DMS 273 (cell line): ENCODE data around the gene OR4K2.
A peak's percentile ranks its signal among the peaks of the same experiment; 100 is the strongest.
"Not testable (repeated sequence)": the region's sequence is repeated elsewhere in the genome, so short reads cannot be mapped to it uniquely, and the experiment has no call there.

ENCODE experiments used
- DNase-seq: peaks from one replicate; lab custom pipeline; 2025; ENCODE audit not compliant: unreplicated experiment; lab: John Stamatoyannopoulos, UW

OR4K2 gene, protein sequence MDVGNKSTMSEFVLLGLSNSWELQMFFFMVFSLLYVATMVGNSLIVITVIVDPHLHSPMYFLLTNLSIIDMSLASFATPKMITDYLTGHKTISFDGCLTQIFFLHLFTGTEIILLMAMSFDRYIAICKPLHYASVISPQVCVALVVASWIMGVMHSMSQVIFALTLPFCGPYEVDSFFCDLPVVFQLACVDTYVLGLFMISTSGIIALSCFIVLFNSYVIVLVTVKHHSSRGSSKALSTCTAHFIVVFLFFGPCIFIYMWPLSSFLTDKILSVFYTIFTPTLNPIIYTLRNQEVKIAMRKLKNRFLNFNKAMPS

GRCh38 chr14:19874842-19875241 lies at the start of gene OR4K2:
TSS of gene OR4K2 (plus strand) at chr14:19875142. CDS start at chr14:19876268, 1,126 bp downstream.
- DNase-seq, result no peak

DNA sequence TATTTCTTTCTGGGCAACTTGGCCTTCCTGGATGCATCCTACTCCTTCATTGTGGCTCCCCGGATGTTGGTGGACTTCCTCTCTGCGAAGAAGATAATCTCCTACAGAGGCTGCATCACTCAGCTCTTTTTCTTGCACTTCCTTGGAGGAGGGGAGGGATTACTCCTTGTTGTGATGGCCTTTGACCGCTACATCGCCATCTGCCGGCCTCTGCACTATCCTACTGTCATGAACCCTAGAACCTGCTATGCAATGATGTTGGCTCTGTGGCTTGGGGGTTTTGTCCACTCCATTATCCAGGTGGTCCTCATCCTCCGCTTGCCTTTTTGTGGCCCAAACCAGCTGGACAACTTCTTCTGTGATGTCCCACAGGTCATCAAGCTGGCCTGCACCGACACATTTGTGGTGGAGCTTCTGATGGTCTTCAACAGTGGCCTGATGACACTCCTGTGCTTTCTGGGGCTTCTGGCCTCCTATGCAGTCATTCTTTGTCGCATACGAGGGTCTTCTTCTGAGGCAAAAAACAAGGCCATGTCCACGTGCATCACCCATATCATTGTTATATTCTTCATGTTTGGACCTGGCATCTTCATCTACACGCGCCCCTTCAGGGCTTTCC lies 47.2 kb upstream of the OR4K2 start:
- DNase-seq, result not testable (repeated sequence)

DNA sequence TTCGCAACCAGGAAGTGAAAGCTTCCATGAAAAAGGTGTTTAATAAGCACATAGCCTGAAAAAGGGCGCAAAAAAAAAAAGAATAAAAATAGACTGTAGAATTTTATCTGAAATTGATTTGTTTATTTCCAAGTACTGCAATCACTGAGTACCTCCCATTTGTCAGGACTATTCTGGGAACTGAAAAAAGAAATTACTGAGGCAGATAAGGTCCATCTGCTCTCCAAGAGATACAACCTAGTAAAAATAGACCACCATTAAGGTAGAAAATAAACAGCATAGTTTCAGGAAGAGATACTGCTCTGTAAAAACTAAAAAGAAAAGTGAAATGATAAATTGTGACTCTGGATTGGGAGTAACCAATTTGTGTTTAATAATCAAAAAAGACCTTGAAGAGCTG lies 46.6 kb upstream of the OR4K2 start:
- DNase-seq, result peak; percentile 21

GRCh38 chr14:19834203-19834848 lies 40.6 kb upstream of the OR4K2 start:
- not testable (repeated sequence) for DNase-seq

- no peak for DNase-seq
Measured at GRCh38 chr14:19838433-19838832, 36.5 kb upstream of the OR4K2 start.

GRCh38 chr14:19851365-19851764 lies 23.6 kb upstream of the OR4K2 start:
- DNase-seq, result no peak

DNA sequence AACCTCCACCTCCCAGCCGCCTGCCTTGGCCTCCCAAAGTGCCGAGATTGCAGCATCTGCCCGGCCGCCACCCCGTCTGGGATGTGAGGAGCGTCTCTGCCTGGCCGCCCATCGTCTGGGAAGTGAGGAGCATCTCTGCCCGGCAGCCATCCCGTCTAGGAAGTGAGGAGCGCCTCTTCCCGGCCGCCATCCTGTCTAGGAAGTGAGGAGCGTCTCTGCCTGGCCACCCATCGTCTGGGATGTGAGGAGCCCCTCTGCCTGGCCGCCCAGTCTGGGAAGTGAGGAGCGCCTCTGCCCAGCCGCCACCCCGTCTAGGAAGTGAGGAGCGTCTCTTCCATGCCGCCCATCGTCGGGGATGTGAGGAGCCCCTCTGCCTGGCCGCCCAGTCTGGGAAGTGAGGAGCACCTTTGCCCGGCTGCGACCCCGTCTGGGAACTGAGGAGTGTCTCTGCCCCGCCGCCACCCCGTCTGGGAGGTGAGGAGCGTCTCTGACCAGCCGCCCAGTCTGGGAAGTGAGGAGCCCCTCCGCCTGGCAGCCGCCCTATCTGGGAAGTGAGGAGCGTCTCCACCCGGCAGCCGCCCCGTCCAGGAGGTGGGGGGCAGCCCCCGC lies 8.8 kb upstream of the OR4K2 start:
- DNase-seq, result not testable (repeated sequence)

- peak; percentile 2 for DNase-seq
Measured at GRCh38 chr14:19873178-19873577, 1.8 kb upstream of the OR4K2 start.

DNA sequence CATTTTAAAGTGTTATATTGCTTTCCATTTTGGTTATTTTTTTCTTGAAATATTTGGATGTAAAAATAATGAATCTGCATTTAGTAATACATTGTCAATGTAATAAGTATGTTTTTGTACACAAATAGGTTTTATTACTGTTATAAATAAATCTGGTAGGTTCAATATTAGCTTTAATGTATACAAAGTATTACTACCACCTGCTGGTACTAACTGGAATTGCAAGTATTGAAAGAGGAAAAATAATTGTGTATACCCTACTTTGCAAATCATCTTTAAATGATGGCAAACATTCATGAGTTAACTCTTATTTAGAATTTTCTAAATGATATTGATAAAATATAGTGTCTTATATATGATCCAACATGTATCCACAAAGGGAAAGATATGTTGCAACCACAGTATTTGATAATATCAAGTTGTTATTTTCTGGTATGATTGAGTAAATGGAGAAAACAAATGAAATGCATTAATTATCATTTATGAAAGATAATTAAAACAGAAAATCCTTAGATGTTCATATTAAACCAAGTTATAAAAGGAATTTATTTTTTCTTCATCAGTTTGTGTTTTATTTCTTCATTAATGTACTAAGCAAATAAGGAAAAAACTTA lies 3.2 kb downstream of the OR4K2 start:
- DNase-seq, result peak; percentile 63

DNA sequence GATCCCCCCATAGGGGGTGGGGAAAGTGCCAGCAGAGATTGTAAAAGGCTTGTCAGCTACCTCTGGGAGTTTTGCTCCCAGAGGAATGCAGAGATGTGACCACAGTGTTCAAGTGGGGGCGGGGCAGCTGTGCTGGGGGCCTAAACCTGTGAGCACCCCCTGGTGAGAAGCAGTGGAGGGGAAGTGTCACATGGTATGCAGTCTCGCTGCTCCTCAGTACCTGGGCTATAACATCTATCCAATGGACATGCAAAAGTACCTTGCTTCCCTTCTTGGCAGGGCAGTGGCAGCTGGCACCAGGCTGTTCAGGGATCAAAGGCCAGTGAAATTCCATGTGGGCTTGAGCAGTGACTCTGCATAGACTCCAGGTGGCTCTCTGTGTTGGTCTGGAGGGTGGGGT lies 20.3 kb downstream of the OR4K2 start:
- DNase-seq, result no peak

DNA sequence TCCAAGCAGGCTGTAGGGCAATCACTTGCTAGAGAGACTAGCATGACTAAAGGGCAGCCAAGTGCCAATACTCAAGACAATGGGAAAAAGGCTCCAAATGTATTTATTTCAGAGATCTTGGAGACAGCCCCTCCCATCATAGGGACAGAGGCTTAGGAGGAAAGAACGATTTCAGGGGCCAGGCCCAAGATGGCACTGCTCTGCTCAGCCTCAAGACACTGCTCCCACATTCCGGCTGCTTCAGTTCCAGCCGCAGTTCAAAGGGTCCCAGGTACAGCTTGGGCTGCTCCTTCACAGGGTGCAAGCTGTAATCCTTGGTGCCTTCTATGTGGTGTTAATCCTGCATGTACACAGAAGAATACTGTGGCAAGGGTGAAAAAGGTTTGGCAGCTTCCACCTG lies 26.1 kb downstream of the OR4K2 start:
- no peak for DNase-seq

DNA sequence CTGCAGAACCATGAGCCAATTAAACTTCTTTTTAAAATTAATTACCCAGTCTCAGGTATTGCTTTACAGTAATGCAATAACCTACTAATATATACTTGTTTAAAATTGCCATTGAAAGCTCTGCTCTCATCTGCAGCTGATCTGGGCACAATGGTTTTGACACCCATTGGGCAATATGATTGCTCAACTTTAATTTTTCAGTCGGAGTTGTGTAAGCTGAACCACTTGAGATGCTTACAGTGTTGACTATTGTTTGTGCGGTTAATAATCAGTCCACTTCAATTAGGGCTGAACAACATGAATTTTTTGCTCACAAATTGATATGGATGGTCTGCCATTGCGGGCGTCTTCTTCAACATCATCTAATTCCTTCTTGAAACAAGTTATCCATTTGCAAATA lies 27.5 kb downstream of the OR4K2 start:
- no peak for DNase-seq

DNA sequence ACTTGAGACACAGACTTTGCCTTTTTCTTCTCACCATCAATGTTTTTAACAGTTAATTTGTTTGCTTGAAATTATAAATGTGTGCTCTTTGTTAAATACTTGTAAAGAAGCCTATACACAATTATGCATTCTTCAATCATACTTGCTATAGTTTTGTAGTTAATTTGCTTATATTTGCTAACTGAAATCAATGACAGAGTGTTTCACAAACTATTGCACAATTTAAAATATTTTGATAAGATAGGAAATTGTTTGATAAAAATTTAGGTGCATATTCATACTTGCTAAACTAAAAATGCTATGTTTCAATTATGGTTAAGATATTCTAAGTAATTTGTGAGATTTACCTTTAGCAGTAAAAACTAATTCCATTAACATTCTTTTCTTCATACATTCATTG lies 31.7 kb downstream of the OR4K2 start:
- no peak for DNase-seq

DNA sequence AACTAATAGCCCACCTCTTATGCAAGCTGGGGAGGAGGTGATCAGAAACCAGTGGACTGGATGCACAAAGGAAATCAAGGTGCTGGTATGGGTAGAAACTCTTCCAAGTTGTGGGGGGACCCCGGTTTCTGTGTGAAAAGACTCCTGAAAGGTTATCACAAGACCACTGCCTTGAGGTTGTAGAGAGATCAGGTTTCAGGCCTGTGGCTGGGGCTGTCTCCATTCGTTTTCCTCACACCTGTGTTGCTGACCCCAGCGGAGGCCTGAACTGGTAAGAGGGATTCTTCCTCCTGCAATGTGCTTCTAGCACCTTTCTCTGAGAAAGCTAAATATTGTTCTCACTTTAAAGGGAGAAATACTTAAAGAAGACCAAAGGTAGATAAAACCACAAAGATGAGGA lies 36.2 kb downstream of the OR4K2 start:
- DNase-seq, result no peak

GRCh38 chr14:19917243-19917642 lies 42.3 kb downstream of the OR4K2 start:
- no peak for DNase-seq

GRCh38 chr14:19917955-19918518 lies 43.1 kb downstream of the OR4K2 start:
- DNase-seq, result no peak

DNA sequence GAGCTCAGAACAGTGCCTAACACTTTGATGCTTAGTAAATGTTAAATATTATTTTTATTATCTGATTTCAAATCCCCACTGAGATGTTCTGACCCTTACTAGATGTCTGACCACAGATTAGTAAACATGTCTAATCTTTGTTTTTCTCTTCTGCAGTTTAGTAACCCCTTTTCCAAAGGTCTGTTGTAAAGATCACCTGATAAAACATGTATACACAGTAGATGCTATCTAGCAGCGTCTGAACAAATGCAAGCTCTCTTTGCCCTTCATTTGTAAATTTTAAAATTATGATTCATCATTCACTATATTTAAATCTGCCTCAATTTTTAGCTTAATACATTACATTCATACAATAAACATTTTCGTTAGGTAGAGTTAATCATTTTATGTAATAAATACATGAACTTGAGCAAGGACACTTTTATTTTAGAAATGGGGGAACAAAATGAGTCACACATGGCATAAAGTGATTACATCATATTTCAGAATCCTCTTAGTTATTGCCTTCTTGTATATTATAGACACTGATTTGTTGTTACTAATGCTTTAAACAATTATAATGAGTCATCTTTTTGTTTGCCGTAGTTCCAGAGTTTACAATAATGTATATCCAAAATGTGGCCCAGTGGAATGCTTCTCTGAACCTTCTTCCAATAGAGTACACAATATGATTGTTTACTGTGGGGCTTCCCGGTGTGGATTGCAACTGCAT lies 43.8 kb downstream of the OR4K2 start:
- DNase-seq, result no peak

- no peak for DNase-seq
Measured at GRCh38 chr14:19920021-19920657, 45.2 kb downstream of the OR4K2 start, which contains the start of gene OR4K5. TSS of gene OR4K5 (plus strand) at chr14:19920607. CDS start at chr14:19920607, 0 bp downstream.

DNA sequence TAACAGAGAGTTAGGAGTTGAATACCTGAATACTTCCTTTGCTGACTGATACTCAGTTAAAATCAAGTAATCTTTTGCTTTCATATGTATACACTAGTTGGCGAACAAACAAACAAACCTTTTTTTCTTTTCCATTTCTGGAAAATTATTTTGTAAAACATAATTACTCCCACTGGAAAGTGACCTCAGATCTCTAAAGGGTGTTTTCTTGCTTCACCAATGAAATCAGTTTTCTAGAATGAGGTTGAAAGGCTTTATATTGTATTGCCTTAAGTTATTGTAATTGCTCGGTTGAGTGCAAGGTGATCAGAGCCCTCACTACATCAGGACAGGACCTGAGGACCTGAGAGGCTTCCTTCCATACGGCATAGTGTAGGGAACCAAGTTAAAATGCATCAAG lies 55.7 kb downstream of the OR4K2 start, which contains the start of gene OR4K1:
Gene OR4K1 (plus strand): TSS at position 301 of the 400 bp plus-strand sequence. CDS start 4,750 bp downstream, outside the sequence.
- no peak for DNase-seq
